A549 treated with Mapracorat at 1 μM for 4 hours (cell line): ENCODE results near the gene MRPL24. TPM values are rescaled to one million over a fixed set of nuclear protein-coding genes. Genes with fewer than 3 reads are reported as not detected.

Experiments used
- total RNA-seq: library from RNA; stranded (reverse); fragments of 200-300 nt; extraction: Qiagen RNA extraction; gene quantifications from 5 replicates; pipeline ENCODE4 v1.2.3, GENCODE V29; 2022

MRPL24 gene
- 180 to 214 TPM (median 184 TPM) in 5 replicates for total RNA-seq

GRCh38 chr1:156740741-156741480 is at the start of gene MRPL24:
Gene MRPL24 (minus strand): TSS chr1:156741088. CDS start chr1:156738704, 2,384 bp downstream.

GRCh38 chr1:156767101-156767878 is 26.4 kb upstream of the MRPL24 start, which contains the start of gene PRCC:
Gene PRCC (plus strand): TSS chr1:156767535. CDS start chr1:156767772, 237 bp downstream.

GRCh38 chr1:156751451-156751756 is 10.5 kb upstream of the MRPL24 start, which contains the start of gene HDGF:
Gene HDGF (minus strand): TSS chr1:156751675. CDS start chr1:156751429, 246 bp downstream.

GRCh38 chr1:156728599-156729462 is 12.1 kb downstream of the MRPL24 start, which contains the start of gene ISG20L2:
Gene ISG20L2 (minus strand): TSS chr1:156728766. CDS start chr1:156727652, 1,114 bp downstream.

GRCh38 chr1:156727926-156728598 is 12.8 kb downstream of the MRPL24 start, which contains the start of gene METTL25B:
Gene METTL25B (plus strand): TSS chr1:156728469. CDS start chr1:156729105, 636 bp downstream.

GRCh38 chr1:156705321-156705917 is 35.5 kb downstream of the MRPL24 start, which contains the start of gene CRABP2:
Gene CRABP2 (minus strand): TSS chr1:156705583. CDS start chr1:156705446, 137 bp downstream.

Other genes starting within 250 kb of the MRPL24 start
- 20.7 to 34.8 TPM (median 28.4 TPM) in 5 replicates for gene MEF2D, start 240.3 kb downstream of the MRPL24 start, total RNA-seq
- gene IQGAP3, start 168.5 kb downstream of the MRPL24 start, total RNA-seq, result 12.6 to 20.8 TPM (median 17.0 TPM) in 5 replicates
- not detected in 5 replicates for gene TTC24, start 161.4 kb downstream of the MRPL24 start, total RNA-seq
- 150 to 167 TPM (median 166 TPM) in 5 replicates for gene NAXE, start 149.3 kb downstream of the MRPL24 start, total RNA-seq
- gene GPATCH4, start 139.6 kb downstream of the MRPL24 start, total RNA-seq, result 57.4 to 85.5 TPM (median 62.9 TPM) in 5 replicates
- 0.17 to 0.18 TPM in 2 of 5 replicates, not detected in the others for gene HAPLN2, start 121.7 kb downstream of the MRPL24 start, total RNA-seq
- gene BCAN, start 99.0 kb downstream of the MRPL24 start, total RNA-seq, result 0.12 TPM in 1 of 5 replicates, not detected in the others
- gene NES, start 63.7 kb downstream of the MRPL24 start, total RNA-seq, result 0.98 to 1.4 TPM (median 1.2 TPM) in 5 replicates
- 6.6 to 12.8 TPM (median 9.2 TPM) in 5 replicates for gene CRABP2, start 35.5 kb downstream of the MRPL24 start, total RNA-seq
- gene METTL25B, start 12.6 kb downstream of the MRPL24 start, total RNA-seq, result 16.9 to 25.5 TPM (median 23.9 TPM) in 5 replicates
- gene ISG20L2, start 12.3 kb downstream of the MRPL24 start, total RNA-seq, result 39.5 to 50.4 TPM (median 42.7 TPM) in 5 replicates
- 429 to 447 TPM (median 435 TPM) in 5 replicates for gene HDGF, start 10.6 kb upstream of the MRPL24 start, total RNA-seq
- 67.3 to 76.8 TPM (median 72.9 TPM) in 5 replicates for gene PRCC, start 26.4 kb upstream of the MRPL24 start, total RNA-seq
- 2.4 to 4.2 TPM (median 3.4 TPM) in 5 replicates for gene SH2D2A, start 75.8 kb upstream of the MRPL24 start, total RNA-seq
- gene INSRR, start 118.0 kb upstream of the MRPL24 start, total RNA-seq, result not detected in 5 replicates
- gene NTRK1, start 119.8 kb upstream of the MRPL24 start, total RNA-seq, result 0.08 to 0.18 TPM (median 0.13 TPM) in 3 of 5 replicates, not detected in the others
- 6.3 to 8.1 TPM (median 7.2 TPM) in 5 replicates for gene PEAR1, start 152.6 kb upstream of the MRPL24 start, total RNA-seq
- gene LRRC71, start 179.5 kb upstream of the MRPL24 start, total RNA-seq, result 0.14 to 0.33 TPM (median 0.18 TPM) in 4 of 5 replicates, not detected in the other